ENCODE data around the gene PHOSPHO2. TPM values are rescaled to one million over a fixed set of nuclear protein-coding genes. Genes with fewer than 3 reads are reported as not detected.

PHOSPHO2 gene
- total RNA-seq, 1 donor from 2014 or later: 5.5 TPM

- H3K9me3 ChIP-seq: no peaks in the 10 kb centered on the region
- H3K4me1 ChIP-seq: no peaks in the 10 kb centered on the region
- no peaks in the 10 kb centered on the region for H3K36me3 ChIP-seq
- DNase-seq (no peak), ATAC-seq (no peak)
- no peaks in the 10 kb centered on the region for H3K27me3 ChIP-seq
- H3K4me3 ChIP-seq: no peak overlapping the region
- H3K27ac ChIP-seq: no peak overlapping the region
- intact Hi-C loops (cut with DNase I): no loop called here
- no peak for TF ChIP-seq CTCF (IDR thresholded peaks at IDR 0.05)
Observed at GRCh38 chr2:169664978-169665930, 29.0 kb upstream of the PHOSPHO2 start.

DNA sequence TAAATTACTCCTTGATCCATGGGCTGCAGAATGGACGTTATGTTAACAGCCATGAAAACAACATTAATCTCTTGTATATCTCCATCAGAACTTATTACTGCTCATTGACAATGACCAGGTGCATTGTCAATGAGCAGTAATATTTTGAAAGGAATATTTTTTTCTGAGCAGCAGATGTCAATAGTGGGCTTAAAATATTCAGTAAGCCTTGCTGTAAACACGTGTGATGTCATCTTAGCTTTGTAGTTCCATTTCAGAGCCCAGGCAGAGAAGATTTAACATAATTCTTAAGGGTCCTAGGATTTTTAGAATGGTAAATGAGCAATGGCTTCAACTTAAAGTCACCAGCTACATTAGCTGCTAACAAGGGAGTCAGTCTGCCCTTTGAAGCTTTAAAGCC lies 26.7 kb upstream of the PHOSPHO2 start:
- Histone ChIP-seq H3K9me3 (no peaks in the 10 kb centered on the region), H3K27me3 (no peaks in the 10 kb centered on the region), H3K4me3 (no peak overlapping the region), H3K4me1 (no peaks in the 10 kb centered on the region), H3K36me3 (no peaks in the 10 kb centered on the region), H3K27ac (no peak overlapping the region)
- DNase-seq (no peak), ATAC-seq (no peak)
- intact Hi-C loops (cut with DNase I): no loop called here
- no peak for TF ChIP-seq CTCF (IDR thresholded peaks at IDR 0.05)

DNA sequence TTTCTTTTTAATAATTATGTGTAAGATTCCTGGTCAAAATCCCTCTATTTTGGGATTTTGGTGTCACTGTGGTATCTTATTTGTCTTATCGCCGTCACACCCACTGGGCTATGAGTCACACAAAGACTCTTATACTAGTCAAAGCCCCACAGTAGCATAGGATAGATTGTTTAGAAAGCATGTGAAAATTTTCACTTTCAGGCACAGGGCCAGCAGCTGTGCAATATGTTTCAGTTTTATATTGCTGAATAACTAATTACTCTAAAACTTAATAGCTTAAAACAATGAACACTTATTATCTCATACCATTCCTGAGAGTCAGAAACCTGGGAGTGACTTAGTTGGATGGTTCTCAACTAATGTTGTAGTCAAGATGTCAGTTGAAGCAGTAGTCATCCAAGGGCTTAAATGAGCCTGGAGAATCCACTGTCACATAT lies 24.0 kb upstream of the PHOSPHO2 start:
- Histone ChIP-seq H3K4me3 (no peak overlapping the region), H3K4me1 (no peaks in the 10 kb centered on the region), H3K9me3 (no peaks in the 10 kb centered on the region), H3K27me3 (no peaks in the 10 kb centered on the region), H3K27ac (no peak overlapping the region), H3K36me3 (no peaks in the 10 kb centered on the region)
- no peak for TF ChIP-seq CTCF (IDR thresholded peaks at IDR 0.05)
- DNase-seq (no peak), ATAC-seq (no peak)
- intact Hi-C loops (cut with DNase I): no loop called here

GRCh38 chr2:169670937-169671336 lies 23.3 kb upstream of the PHOSPHO2 start:
- H3K36me3 ChIP-seq: no peaks in the 10 kb centered on the region
- no peak overlapping the region for H3K27ac ChIP-seq
- H3K27me3 ChIP-seq: no peaks in the 10 kb centered on the region
- no peaks in the 10 kb centered on the region for H3K9me3 ChIP-seq
- DNase-seq (no peak), ATAC-seq (no peak)
- H3K4me1 ChIP-seq: no peaks in the 10 kb centered on the region
- H3K4me3 ChIP-seq: no peak overlapping the region
- no peak for TF ChIP-seq CTCF (IDR thresholded peaks at IDR 0.05)
- intact Hi-C loops (cut with DNase I): no loop called here

GRCh38 chr2:169672406-169672805 lies 21.9 kb upstream of the PHOSPHO2 start:
- Histone ChIP-seq H3K27me3 (no peaks in the 10 kb centered on the region), H3K4me3 (no peak overlapping the region), H3K27ac (no peak overlapping the region), H3K4me1 (no peaks in the 10 kb centered on the region), H3K36me3 (no peaks in the 10 kb centered on the region), H3K9me3 (no peaks in the 10 kb centered on the region)
- DNase-seq (no peak), ATAC-seq (no peak)
- intact Hi-C loops (cut with DNase I): no loop called here
- TF ChIP-seq CTCF (IDR thresholded peaks at IDR 0.05): no peak

Data from upper lobe of right lung (tissue), 1 donor.